ENCODE results near the gene CLDN5. TPM values are rescaled to one million over a fixed set of nuclear protein-coding genes. Genes with fewer than 3 reads are reported as not detected.
A peak's percentile ranks its signal among the peaks of the same experiment; 100 is the strongest.

Gene CLDN5
- polyA plus RNA-seq, 4 donors, result 20.4 to 51.8 (median 33.8) TPM

DNA sequence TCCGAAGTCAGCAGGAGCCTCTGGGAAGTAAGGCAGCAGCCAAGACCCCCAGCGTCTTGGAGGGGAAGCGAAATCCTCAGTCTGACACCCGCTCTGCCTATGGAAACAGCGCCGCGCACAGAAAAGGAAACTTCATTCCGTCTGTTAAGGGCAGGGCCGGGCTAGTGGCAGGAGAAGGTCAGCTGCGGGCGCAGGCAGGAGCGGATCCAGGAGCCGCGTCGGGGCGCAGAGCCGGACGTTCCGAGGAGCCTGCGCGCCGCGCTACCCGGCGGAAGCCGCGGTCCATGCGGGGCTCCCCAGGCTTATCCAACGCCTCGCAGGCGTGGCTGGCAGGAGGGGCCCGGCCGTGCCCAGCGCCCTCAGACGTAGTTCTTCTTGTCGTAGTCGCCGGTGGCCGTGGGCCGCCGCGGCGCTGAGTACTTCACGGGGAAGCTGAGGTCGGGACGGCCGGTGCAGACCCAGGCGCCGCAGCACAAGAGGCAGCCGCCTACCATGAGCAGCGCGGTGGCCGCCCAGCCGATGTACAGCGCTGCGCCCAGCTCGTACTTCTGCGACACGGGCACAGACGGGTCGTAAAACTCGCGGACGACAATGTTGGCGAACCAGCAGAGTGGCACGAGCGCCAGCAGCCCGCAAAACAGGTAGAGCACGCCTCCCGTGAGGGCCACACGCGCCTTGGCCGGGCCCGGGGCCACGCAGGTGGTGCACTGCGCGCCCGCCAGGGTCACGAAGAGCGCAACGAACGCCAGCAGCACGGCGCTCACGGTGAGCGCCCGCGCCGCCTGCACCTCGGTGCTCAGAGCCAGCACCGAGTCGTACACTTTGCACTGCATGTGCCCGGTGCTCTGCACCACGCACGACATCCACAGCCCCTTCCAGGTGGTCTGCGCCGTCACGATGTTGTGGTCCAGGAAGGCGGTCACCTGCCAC lies 705 bp downstream of the CLDN5 start:
- DNase-seq (ENCODE audit: low read depth in 4 of 4, low spot score in 2 of 4), result no peak

DNA sequence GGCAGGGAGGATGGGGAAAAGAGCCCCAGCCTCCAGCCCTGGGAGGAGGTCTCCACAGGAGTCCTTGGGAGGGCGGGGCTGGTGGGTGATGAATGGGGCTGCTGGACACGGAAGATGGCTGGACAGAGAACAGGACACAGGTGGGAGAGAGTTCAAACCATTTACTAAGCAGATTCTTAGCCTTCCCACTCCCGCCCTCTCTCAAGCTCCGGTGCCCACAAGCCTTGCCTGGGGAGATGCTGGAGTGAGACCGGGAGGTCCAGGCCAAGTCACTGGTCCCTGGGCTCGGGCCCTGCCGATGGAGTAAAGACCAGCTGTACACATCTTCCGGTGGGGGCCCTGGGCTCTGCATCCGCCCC lies 1.4 kb downstream of the CLDN5 start:
- DNase-seq (ENCODE audit: low read depth in 4 of 4, low spot score in 2 of 4), result no peak

DNA sequence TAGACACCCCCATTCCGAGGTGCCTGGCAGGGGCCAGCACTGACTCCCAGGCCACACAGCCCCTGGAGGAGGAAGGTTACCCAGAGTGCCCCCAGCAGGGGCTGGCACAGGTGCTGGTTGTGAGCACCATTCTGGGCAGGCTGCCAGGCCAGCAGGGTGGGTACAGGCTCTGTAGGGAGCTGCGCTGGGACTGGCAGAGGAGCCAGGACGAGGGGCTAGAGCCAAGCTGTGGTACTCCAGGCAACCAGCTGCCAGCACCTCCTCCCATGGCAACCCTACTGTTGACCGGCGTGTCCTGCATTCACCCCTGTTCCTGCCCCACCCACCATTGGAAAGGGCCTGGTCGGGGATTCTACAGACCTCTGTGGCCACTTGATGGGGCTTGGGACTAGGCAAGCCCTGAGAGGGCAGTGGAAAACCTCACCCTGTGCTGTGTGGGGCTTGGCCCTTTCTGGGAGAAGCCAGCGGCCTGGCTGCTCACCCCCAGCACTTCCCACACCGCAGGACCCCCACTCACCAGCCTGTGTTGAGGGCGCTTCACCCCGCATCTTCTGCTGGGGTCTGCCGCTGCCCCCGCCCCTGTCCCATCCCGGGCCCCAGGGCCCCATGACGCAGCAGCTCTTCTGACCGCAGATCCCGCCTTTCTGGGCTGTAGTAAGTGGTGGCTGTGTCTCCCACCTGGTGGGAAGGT lies 1.9 kb downstream of the CLDN5 start:
- DNase-seq (ENCODE audit: low read depth in 4 of 4, low spot score in 2 of 4), result no peak

DNA sequence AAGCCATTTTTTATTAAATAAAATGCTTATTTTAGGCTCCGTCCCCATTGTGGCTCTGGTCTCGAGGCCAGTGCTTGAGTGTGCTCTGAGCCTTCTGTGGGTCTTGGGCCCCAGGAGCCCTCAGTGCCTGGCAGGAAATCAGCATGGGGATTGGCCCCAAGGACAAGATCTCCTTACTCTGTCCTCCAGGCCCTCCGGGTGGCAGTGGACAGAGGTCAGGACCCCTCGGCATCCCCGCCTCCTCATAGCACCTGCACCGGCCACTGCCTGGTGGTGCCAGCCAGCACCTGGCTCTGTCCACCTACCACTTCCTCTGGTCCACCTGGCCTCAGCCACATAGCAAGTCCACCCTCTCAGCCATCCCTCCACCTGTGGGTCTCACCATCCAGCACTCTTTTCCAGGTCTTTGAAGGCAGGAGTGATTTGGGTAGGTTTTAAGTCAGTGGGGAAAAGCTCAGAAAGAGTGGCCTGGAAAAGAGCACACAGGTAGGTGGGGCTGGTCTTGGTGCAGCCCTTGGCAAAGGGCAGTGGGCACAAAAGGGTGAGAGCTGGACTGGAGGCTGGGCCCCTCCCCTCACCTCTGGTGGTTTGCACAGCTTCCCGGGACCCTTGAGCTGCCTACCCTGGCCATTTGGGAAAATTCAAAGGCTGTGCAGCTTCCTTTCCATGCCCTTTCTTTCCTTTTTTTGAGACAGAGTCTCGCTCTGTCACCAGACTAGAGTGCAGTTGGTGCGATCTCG lies 3.5 kb downstream of the CLDN5 start:
- no peak for DNase-seq (ENCODE audit: low read depth in 4 of 4, low spot score in 2 of 4)

DNA sequence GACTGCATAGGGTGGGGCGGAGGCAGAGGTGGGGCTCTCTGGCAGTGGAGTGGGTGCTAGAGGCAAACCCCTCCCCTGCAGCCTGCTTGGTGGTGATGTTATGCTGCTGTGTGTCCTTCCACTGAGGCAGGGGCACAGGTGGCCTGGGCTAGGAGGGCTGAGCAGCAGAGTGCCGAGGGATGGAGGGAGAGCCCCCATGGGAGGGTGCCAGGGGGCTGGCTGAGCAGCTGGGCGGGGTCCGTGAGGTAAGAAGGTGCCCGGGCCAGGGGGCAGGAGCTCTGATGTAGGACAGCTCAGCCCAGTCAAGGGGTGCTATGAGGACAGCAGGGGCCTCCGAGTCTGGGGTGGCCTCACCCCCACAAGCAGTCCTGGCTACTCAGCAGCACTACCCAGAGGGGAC lies 4.2 kb downstream of the CLDN5 start:
- DNase-seq (ENCODE audit: low read depth in 4 of 4, low spot score in 2 of 4), result no peak

DNA sequence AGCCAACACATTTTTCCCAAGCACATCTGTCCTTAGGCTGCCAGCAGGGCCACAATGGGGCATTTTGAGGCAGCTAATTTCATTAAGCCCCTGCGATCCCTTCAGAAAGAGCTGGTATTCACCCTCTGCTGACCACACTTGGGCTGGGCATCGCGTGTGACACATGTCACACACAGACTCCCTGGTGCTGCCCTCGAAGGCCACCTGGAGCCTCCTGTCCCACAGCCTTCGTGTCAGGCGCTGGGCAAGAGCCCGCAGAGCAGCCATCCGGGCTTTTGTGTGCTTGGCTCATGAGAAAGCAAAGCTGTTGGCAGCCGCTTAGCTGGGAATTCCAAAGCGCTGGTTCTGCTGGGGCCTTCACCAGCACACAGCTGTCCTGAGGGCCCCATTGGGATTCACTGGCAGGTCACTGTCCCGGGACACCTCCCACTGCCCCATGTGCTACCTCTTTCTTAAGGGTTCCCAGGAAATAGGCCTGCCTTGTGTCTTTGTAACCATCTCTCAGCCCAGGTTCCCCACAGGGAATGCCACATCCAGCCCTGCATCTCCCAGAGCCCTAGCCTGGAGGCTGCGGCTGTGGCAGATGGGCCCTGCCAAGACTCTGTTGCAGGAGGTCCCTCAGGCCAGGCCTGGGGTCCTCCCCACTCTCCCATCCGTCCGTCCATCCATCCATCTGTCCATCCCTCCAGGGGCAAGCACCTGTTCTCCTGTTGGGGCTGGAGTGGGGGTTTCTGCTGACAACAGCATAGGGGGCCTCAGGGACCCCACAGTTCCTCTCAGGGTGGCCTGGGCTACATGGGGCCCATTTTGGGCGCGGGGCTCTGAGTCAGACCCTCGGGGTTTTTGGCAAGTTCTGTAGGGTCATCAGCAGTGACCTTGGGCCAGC lies 4.9 kb downstream of the CLDN5 start:
- no peak for DNase-seq (ENCODE audit: low read depth in 4 of 4, low spot score in 2 of 4)

DNA sequence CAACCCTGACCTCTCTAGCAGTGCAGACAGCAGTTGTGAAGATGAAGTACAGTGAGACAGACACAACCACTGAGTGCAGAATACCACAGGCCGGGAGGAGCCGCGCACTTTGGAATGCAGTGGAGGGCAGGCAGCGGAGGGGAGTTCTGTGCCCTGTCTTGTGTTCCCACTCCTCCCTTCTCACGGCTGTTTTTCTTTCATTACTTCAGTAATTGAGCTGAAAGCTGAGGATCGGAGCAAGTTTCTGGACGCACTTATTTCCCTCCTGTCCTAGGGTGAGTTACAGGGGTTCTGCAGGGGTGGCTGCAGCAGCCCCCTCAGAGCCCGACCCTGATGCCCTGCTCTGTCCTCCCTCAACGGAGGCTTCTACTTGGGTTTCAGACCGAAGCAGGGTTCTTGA lies 5.6 kb downstream of the CLDN5 start:
- peak in 1 of 4 donors; percentile 46 for DNase-seq (ENCODE audit: low read depth in 4 of 4, low spot score in 2 of 4)

DNA sequence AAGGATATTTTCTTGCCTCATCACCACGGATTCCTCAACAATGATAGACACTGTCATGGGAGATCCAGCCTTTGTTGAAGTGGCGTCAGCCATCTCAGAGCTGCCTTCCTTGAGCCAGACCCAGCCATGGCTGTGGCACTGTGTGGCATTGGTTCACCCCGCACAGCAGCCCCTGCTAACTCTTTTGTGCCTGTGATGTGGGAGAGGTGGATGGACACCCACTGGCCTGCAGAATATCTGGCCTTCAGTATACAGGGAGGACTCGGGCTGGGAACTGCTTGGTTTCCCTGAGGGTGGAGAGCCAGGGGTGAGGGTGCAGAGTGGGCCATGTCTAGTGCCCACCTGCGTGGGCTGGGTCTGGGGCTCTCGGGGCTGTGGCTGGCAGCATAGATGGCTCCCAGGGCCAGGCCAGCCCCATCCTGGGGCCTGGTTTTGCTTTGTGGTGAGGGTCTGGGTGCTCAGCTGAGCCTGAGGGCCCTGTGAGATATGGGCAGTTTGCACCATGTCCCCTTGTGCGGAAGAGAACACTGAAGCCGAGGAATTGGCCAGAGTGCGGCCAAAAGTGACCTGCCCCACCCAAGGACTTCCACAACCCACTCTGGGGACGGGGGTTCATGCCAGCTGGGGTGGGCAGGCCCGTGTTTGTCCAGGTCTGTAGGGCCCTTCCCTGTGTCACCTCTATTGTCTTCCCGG lies 6.1 kb downstream of the CLDN5 start:
- DNase-seq (ENCODE audit: low read depth in 4 of 4, low spot score in 2 of 4), result no peak

DNA sequence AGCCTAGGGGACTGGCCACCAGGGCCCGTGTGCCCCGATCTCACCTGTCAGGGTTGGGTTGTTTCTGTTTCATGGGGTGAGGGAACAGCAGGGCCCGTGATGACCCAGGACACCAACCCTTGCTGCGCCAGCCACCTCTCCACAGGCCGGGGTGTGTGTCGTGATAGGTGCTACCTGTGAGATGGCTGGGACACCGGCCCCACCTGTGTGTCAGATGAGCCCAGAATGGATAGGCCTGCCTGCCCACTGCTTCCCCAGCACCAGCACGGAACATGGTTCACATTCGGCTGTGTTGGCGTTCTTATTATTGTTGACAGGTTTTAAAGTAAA lies 7.1 kb downstream of the CLDN5 start:
- no peak for DNase-seq (ENCODE audit: low read depth in 4 of 4, low spot score in 2 of 4)

DNA sequence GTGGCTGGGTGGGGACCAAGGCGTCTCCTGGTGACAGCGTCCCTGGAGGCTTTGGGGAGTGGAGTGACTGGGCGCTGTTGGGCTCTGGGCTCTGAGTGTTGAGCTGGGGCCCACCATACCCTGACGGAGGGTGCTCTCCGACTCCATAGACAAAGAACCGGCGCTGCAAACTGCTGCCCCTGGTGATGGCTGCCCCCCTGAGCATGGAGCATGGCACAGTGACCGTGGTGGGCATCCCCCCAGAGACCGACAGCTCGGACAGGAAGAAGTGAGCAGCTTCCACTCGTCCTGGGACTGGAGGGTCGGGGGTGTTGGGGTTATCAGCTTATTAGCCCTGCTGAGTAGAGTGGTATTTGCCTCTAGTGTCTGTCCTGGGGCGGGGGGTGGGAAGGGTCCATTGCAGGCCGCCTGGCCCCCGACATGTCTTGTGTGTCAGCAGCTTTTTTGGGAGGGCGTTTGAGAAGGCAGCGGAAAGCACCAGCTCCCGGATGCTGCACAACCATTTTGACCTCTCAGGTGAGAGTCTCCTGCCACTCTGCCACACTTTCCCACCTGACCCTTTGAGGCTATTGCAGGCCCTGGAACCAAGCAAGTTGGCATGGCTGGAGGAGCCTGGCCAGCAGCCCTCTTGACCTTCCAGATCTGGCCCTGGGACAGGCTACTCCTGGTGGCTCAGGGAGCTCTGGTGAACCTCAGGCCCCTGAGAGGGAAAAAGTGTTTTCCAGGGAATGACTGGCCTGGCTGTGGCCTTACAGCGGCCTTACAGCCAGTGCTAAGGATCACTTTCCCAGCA lies 7.6 kb downstream of the CLDN5 start:
- no peak for DNase-seq (ENCODE audit: low read depth in 4 of 4, low spot score in 2 of 4)

DNA sequence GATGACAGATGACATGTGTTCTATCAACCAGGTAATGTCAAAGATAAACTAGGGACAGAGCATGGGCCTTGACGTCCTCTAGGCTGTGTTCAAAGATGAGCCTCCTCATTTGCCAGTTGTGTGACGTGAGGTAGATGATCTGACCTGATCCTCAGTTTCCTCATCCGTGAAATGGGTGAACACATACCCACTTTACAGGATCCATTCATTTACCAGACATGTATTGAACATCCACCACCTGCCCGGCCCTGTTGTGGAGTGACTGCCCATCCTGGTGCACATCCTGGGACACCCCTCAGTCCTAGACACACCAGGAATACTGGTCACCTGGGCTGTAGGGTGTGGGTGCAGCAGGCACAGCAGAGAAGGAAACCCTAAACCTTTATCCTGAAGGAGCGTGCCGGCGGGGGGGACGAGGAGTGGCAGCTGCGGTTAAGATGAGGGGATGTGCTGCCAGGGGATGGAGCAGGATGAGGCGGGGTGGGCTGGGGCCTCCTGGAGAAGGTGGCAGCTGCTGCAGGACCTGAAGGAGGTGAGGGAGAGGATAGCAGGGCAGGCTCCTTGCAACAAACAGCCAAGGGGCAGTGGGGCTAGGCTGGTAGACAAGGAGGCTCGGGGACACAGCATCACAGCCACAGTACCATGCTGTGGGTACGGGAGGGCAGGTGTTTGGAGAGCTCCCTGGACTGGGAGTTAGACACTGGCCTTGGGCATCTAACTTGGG lies 8.4 kb downstream of the CLDN5 start:
- no peak for DNase-seq (ENCODE audit: low read depth in 4 of 4, low spot score in 2 of 4)

DNA sequence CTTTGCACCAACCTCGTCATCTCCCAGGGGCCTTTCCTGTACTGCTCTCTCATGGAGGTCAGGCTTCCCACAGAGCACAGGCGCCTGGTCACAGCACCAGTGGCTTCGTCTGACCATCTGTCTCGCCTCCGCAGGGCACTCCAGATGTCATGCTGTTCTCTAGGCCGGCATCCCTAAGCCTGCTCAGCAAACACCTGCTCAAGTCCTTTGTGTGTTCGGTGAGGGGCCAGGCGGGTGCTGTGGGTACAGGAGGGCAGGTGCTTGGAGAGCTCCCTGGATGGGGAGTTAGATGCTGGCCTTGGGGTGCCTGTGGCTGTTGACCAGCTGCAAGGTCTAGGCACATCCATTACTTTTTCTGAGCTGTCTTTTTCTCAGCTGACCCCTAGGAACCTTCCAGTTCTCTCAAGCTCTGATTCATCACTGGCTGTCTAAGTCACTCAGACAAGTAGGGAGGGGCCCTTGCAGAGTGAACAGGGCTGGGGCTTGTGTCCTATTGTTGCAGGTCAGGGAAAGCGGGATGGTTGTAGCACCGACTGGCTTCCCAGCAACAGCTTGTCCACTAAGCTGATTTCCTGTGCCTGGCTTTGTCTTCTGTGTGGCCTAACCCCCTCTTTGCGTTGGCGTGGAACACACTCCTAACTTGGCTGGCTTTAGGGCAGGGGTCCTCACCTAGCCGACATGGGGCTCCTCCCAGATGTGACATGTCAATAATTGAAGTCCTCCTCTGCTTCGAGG lies 9.2 kb downstream of the CLDN5 start:
- no peak for DNase-seq (ENCODE audit: low read depth in 4 of 4, low spot score in 2 of 4)

DNA sequence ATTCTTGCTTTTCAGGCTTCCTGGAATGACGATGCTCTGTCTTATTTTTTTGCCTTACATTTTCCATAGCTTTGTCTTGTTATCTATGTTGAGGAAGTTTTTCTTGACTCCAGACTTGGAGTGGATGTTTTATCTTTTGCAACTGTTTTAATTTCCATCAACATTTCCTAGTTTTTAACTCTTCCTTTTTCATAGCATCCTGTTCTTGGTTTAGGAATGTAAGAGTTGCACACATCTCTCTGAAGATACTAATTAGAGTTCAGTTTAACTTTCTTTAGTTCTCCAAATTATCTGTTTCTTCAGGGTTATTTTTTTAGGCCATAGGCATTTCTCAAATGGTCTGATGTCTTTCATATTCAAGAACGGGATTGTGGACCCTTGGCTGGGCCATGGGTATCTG lies 10.4 kb downstream of the CLDN5 start:
- no peak for DNase-seq (ENCODE audit: low read depth in 4 of 4, low spot score in 2 of 4)

DNA sequence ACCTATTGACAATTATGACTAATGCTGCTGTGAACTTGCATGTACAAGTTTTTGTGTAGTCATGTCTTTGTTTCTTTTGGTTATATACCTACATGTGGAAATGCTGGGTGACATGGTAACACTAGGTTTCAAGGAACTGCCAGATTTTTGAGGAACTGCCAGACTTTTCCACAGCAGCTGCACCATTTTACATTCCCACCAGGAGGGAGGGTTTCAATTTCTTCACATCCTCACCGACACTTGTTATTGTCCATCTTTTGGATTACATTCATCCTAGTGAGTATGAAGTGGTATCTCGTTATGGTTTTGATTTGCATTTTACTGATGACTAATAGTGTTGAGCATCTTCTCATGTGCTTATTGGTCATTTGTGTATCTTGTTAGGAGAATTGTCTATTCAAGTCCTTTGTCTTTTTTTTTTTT lies 13.3 kb downstream of the CLDN5 start:
- no peak for DNase-seq (ENCODE audit: low read depth in 4 of 4, low spot score in 2 of 4)

DNA sequence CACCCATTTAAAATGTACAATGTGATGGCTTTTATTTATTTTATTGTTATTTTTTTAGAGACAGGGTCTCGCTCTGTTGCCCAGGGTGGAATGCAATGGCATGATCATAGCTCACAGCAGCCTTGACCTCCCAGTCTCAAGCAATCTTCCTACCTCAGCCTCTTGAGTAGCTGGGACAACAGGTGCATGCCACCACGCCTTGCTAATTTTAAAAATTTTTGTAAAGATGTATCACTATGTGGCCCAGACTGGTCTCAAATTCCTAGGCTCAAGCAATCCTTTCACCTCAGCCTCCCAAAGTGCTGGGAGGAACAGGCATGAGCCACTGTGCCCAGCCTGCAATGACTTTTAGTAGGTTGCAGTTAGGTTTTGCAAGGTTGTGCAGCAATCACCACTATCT lies 14.3 kb downstream of the CLDN5 start:
- DNase-seq (ENCODE audit: low read depth in 4 of 4, low spot score in 2 of 4), result no peak

DNA sequence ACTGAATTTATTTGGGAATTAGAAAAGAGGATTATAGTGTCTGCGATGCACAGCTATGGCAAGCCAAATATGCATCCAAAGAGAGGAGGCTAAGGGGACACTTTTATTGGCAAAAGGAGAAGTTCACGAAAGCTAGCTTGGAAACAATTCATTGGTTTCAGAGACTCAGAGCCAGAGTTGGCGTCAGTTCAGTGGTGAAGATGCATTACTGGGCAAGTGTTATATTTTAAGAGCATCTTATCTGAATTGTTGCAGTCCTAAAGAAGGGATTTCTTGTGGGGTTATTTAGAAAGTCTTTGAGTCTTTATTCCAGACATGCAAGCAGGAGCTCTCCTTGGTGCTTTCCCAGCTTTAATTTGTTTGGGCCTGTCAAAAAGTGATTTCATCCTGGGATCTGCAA lies 15.0 kb downstream of the CLDN5 start:
- DNase-seq (ENCODE audit: low read depth in 4 of 4, low spot score in 2 of 4), result no peak

DNA sequence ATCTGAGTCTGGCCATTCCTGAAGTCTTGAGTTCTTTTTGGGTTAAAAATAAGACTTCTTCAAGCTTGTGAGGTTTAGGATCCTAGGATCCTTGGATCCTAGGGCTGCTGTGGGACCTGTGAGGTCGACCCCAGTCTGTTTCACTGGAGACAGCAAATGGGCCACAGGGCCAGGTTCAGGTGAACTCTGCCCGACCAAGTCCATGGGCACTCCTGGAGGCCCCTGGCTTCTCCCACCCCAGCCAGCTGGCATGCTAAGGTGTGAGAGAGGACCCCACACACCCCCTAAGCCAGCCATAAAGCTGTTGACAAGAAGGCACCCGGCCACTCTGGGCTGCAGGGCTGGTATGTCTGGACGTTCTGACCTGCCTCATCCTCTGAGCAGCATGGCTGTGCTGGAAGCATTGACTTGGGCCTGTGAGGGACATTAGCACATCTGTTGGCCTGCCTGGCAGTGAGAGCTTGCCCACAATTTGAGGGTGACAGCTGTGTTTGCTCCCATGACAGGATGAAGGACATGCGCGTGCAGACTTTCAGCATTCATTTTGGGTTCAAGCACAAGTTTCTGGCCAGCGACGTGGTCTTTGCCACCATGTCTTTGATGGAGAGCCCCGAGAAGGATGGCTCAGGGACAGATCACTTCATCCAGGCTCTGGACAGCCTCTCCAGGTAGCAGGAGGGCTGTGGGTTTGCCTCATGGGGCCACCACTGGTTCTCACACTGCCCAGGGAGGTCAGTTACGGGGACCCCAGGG lies 16.0 kb downstream of the CLDN5 start:
- no peak for DNase-seq (ENCODE audit: low read depth in 4 of 4, low spot score in 2 of 4)
